HG02884 (cell line): Measurements from ENCODE around the gene PAK6.

Experiments used
- ATAC-seq: cut with Tn5 transposase; IDR thresholded peaks from one replicate; pipeline ENCODE4 v1.9.1; 2021; ENCODE audit warnings: mild to moderate bottlenecking, moderate library complexity; ENCODE audit not compliant: unreplicated experiment

PAK6 gene

GRCh38 chr15:40238532-40239403, at the start of gene PAK6:
PAK6 (plus strand) TSS chr15:40239063; CDS start chr15:40264786, 25,723 bp downstream.
- ATAC-seq: no peak

GRCh38 chr15:40190591-40190990, 48.3 kb upstream of the PAK6 start:
- no peak for ATAC-seq

GRCh38 chr15:40192942-40193341, 45.9 kb upstream of the PAK6 start:
- no peak for ATAC-seq

- ATAC-seq: no peak
Measured at GRCh38 chr15:40197434-40197833, 41.4 kb upstream of the PAK6 start.

- no peak for ATAC-seq
Measured at GRCh38 chr15:40198355-40199085, 40.3 kb upstream of the PAK6 start.

- no peak for ATAC-seq
Measured at GRCh38 chr15:40204100-40204499, 34.8 kb upstream of the PAK6 start.

- ATAC-seq: no peak
Measured at GRCh38 chr15:40217166-40217824, 21.6 kb upstream of the PAK6 start.

GRCh38 chr15:40219801-40220200, 19.1 kb upstream of the PAK6 start:
- no peak for ATAC-seq

- no peak for ATAC-seq
Measured at GRCh38 chr15:40222131-40222530, 16.7 kb upstream of the PAK6 start.

GRCh38 chr15:40226736-40227135, 12.1 kb upstream of the PAK6 start:
- no peak for ATAC-seq

- ATAC-seq: no peak
Measured at GRCh38 chr15:40229316-40229715, 9.5 kb upstream of the PAK6 start.

GRCh38 chr15:40229956-40230355, 8.9 kb upstream of the PAK6 start:
- ATAC-seq: no peak

- ATAC-seq: no peak
Measured at GRCh38 chr15:40232625-40233070, 6.2 kb upstream of the PAK6 start.

GRCh38 chr15:40233727-40234577, 4.9 kb upstream of the PAK6 start:
- ATAC-seq: no peak

- ATAC-seq: no peak
Measured at GRCh38 chr15:40234783-40235182, 4.1 kb upstream of the PAK6 start.

GRCh38 chr15:40235201-40235885, 3.5 kb upstream of the PAK6 start:
- ATAC-seq: no peak

- no peak for ATAC-seq
Measured at GRCh38 chr15:40239404-40239692, 485 bp downstream of the PAK6 start.

GRCh38 chr15:40239693-40240618, 1.1 kb downstream of the PAK6 start:
- no peak for ATAC-seq

- no peak for ATAC-seq
Measured at GRCh38 chr15:40240619-40241221, 1.9 kb downstream of the PAK6 start.
